ENCODE measurements around the gene EEF1A1. TPM values are rescaled to one million over a fixed set of nuclear protein-coding genes. Genes with fewer than 3 reads are reported as not detected.
"Not testable (repeated sequence)": the region's sequence is repeated elsewhere in the genome, so short reads cannot be mapped to it uniquely, and the experiment has no call there.

EEF1A1 gene
- total RNA-seq, 1 donor from 2014 or later: 8,216 TPM

- peaks cover 34% of the 10 kb centered on the region for H3K4me1 Mint-ChIP-seq (ENCODE audit: low read depth, unreplicated experiment)
- Histone ChIP-seq H3K9ac (ENCODE audit: low read length) (no peak overlapping the region), H3K36me3 (ENCODE audit: insufficient read depth, low read length) (no peaks in the 10 kb centered on the region), H3K27ac (ENCODE audit: low read depth, low read length) (no peak overlapping the region), H3K79me2 (ENCODE audit: insufficient read depth, low read length) (no peaks in the 10 kb centered on the region), H3K27me3 (ENCODE audit: insufficient read depth, low read length) (no peaks in the 10 kb centered on the region), H3K4me1 (ENCODE audit: insufficient read depth, low read length) (peaks cover 20% of the 10 kb centered on the region), H3K4me2 (ENCODE audit: low read length) (no peak overlapping the region), H3K4me3 (ENCODE audit: insufficient read depth, low read depth, low read length) (no peak overlapping the region), H2AFZ (ENCODE audit: low read depth, low read length) (no peak overlapping the region), H3K9me3 (ENCODE audit: insufficient read depth, low read depth, low read length) (no peaks in the 10 kb centered on the region), H4K20me1 (ENCODE audit: insufficient read depth, low read length) (no peaks in the 10 kb centered on the region)
- H3K27ac Mint-ChIP-seq (ENCODE audit: unreplicated experiment): no peak overlapping the region
- no peaks in the 10 kb centered on the region for H3K27me3 Mint-ChIP-seq (ENCODE audit: low read depth, unreplicated experiment)
- FAIRE-seq (no peak), DNase-seq (ENCODE audit: low read depth) (no peak)
- no peak for TF ChIP-seq EZH2 (IDR thresholded peaks at IDR 0.05; ENCODE audit: insufficient read depth, low read length)
- no peak for TF ChIP-seq CTCF (IDR thresholded peaks at IDR 0.05; ENCODE audit: insufficient read depth, low read depth, low read length)
- H3K36me3 Mint-ChIP-seq (ENCODE audit: low read depth, unreplicated experiment): no peaks in the 10 kb centered on the region
- H3K9me3 Mint-ChIP-seq (ENCODE audit: unreplicated experiment): no peaks in the 10 kb centered on the region
- H3K4me3 Mint-ChIP-seq (ENCODE audit: unreplicated experiment): no peak overlapping the region
Observed at GRCh38 chr6:73562558-73562957, 41.7 kb upstream of the EEF1A1 start.

- Mint-ChIP-seq H3K4me3 (ENCODE audit: unreplicated experiment) (no peak overlapping the region), H3K27ac (ENCODE audit: unreplicated experiment) (peak overlapping the region; percentile 60), H3K27me3 (ENCODE audit: low read depth, unreplicated experiment) (no peaks in the 10 kb centered on the region), H3K36me3 (ENCODE audit: low read depth, unreplicated experiment) (no peaks in the 10 kb centered on the region), H3K9me3 (ENCODE audit: unreplicated experiment) (no peaks in the 10 kb centered on the region), H3K4me1 (ENCODE audit: low read depth, unreplicated experiment) (peaks cover 24% of the 10 kb centered on the region)
- Histone ChIP-seq H3K4me3 (ENCODE audit: insufficient read depth, low read depth, low read length) (no peak overlapping the region), H3K4me2 (ENCODE audit: low read length) (peak overlapping the region; percentile 46), H4K20me1 (ENCODE audit: insufficient read depth, low read length) (no peaks in the 10 kb centered on the region), H3K4me1 (ENCODE audit: insufficient read depth, low read length) (peaks cover 5% of the 10 kb centered on the region), H3K9ac (ENCODE audit: low read length) (peak overlapping the region; percentile 14), H3K9me3 (ENCODE audit: insufficient read depth, low read depth, low read length) (no peaks in the 10 kb centered on the region), H3K27me3 (ENCODE audit: insufficient read depth, low read length) (no peaks in the 10 kb centered on the region), H2AFZ (ENCODE audit: low read depth, low read length) (no peak overlapping the region), H3K36me3 (ENCODE audit: insufficient read depth, low read length) (no peaks in the 10 kb centered on the region), H3K27ac (ENCODE audit: low read depth, low read length) (no peak overlapping the region), H3K79me2 (ENCODE audit: insufficient read depth, low read length) (no peaks in the 10 kb centered on the region)
- TF ChIP-seq EZH2 (IDR thresholded peaks at IDR 0.05; ENCODE audit: insufficient read depth, low read length) (no peak), CTCF (IDR thresholded peaks at IDR 0.05; ENCODE audit: insufficient read depth, low read depth, low read length) (no peak)
- FAIRE-seq (no peak), DNase-seq (ENCODE audit: low read depth) (no peak)
Observed at GRCh38 chr6:73560853-73561407, 40.1 kb upstream of the EEF1A1 start.

GRCh38 chr6:73560182-73560732 lies 39.4 kb upstream of the EEF1A1 start:
- H3K9ac ChIP-seq (ENCODE audit: low read length): peak overlapping the region; percentile 14
- H3K4me1 ChIP-seq (ENCODE audit: insufficient read depth, low read length): no peaks in the 10 kb centered on the region
- Mint-ChIP-seq H3K27ac (ENCODE audit: unreplicated experiment) (peak overlapping the region; percentile 80), H3K4me3 (ENCODE audit: unreplicated experiment) (no peak overlapping the region), H3K36me3 (ENCODE audit: low read depth, unreplicated experiment) (no peaks in the 10 kb centered on the region), H3K27me3 (ENCODE audit: low read depth, unreplicated experiment) (no peaks in the 10 kb centered on the region), H3K4me1 (ENCODE audit: low read depth, unreplicated experiment) (peaks cover 19% of the 10 kb centered on the region), H3K9me3 (ENCODE audit: unreplicated experiment) (no peaks in the 10 kb centered on the region)
- no peaks in the 10 kb centered on the region for H4K20me1 ChIP-seq (ENCODE audit: insufficient read depth, low read length)
- DNase-seq (ENCODE audit: low read depth) (peak; percentile 22), FAIRE-seq (no peak)
- no peak overlapping the region for H3K27ac ChIP-seq (ENCODE audit: low read depth, low read length)
- no peaks in the 10 kb centered on the region for H3K9me3 ChIP-seq (ENCODE audit: insufficient read depth, low read depth, low read length)
- no peak overlapping the region for H3K4me3 ChIP-seq (ENCODE audit: insufficient read depth, low read depth, low read length)
- no peaks in the 10 kb centered on the region for H3K79me2 ChIP-seq (ENCODE audit: insufficient read depth, low read length)
- H3K36me3 ChIP-seq (ENCODE audit: insufficient read depth, low read length): no peaks in the 10 kb centered on the region
- H3K4me2 ChIP-seq (ENCODE audit: low read length): peak overlapping the region; percentile 46
- TF ChIP-seq CTCF (IDR thresholded peaks at IDR 0.05; ENCODE audit: insufficient read depth, low read depth, low read length) (no peak), EZH2 (IDR thresholded peaks at IDR 0.05; ENCODE audit: insufficient read depth, low read length) (no peak)
- peak overlapping the region; percentile 59 for H2AFZ ChIP-seq (ENCODE audit: low read depth, low read length)
- H3K27me3 ChIP-seq (ENCODE audit: insufficient read depth, low read length): no peaks in the 10 kb centered on the region

- not testable (repeated sequence) for H3K27ac Mint-ChIP-seq (ENCODE audit: unreplicated experiment); H3K4me2 ChIP-seq (ENCODE audit: low read length); H2AFZ ChIP-seq (ENCODE audit: low read depth, low read length); DNase-seq (ENCODE audit: low read depth); H3K4me1 ChIP-seq (ENCODE audit: insufficient read depth, low read length); H3K4me3 Mint-ChIP-seq (ENCODE audit: unreplicated experiment); H3K27me3 Mint-ChIP-seq (ENCODE audit: low read depth, unreplicated experiment); H3K4me3 ChIP-seq (ENCODE audit: insufficient read depth, low read depth, low read length); H3K27me3 ChIP-seq (ENCODE audit: insufficient read depth, low read length); H3K9ac ChIP-seq (ENCODE audit: low read length); H3K27ac ChIP-seq (ENCODE audit: low read depth, low read length); FAIRE-seq; H3K9me3 Mint-ChIP-seq (ENCODE audit: unreplicated experiment); H3K9me3 ChIP-seq (ENCODE audit: insufficient read depth, low read depth, low read length); H3K36me3 ChIP-seq (ENCODE audit: insufficient read depth, low read length); H4K20me1 ChIP-seq (ENCODE audit: insufficient read depth, low read length); H3K36me3 Mint-ChIP-seq (ENCODE audit: low read depth, unreplicated experiment); H3K79me2 ChIP-seq (ENCODE audit: insufficient read depth, low read length)
- H3K4me1 Mint-ChIP-seq (ENCODE audit: low read depth, unreplicated experiment): peaks cover 17% of the 10 kb centered on the region
Observed at GRCh38 chr6:73559399-73559794, 38.6 kb upstream of the EEF1A1 start.
